CD1c-positive myeloid dendritic cell (primary cell): ENCODE measurements around the gene ALPI.

Experiments used
- DNase-seq: peaks from one replicate; pipeline ENCODE4 v3.0.0-alpha.2; 2016; ENCODE audit errors: extremely low spot score

ALPI gene

GRCh38 chr2:232485348-232485756 lies 29.4 kb downstream of the ALPI start:
- DNase-seq: no peak

- no peak for DNase-seq
These were observed 30.0 kb downstream of the ALPI start for GRCh38 chr2:232485757-232486557.

- DNase-seq: no peak
These were observed 30.8 kb downstream of the ALPI start for GRCh38 chr2:232486558-232487384.

- DNase-seq: no peak
These were observed 31.6 kb downstream of the ALPI start, which contains the start of gene ECEL1 for GRCh38 chr2:232487385-232488096. TSS of gene ECEL1 (minus strand) at chr2:232487834. CDS start at chr2:232486653, 1,181 bp downstream.

GRCh38 chr2:232488097-232488711 lies 32.3 kb downstream of the ALPI start:
- DNase-seq: no peak

GRCh38 chr2:232488721-232489300 lies 32.9 kb downstream of the ALPI start:
- DNase-seq: no peak

- DNase-seq: no peak
These were observed 33.7 kb downstream of the ALPI start for GRCh38 chr2:232489516-232490220.

- no peak for DNase-seq
These were observed 34.5 kb downstream of the ALPI start for GRCh38 chr2:232490221-232491138.

GRCh38 chr2:232491139-232491780 lies 35.3 kb downstream of the ALPI start:
- no peak for DNase-seq

GRCh38 chr2:232492236-232492848 lies 36.4 kb downstream of the ALPI start:
- no peak for DNase-seq

- no peak for DNase-seq
These were observed 37.2 kb downstream of the ALPI start for GRCh38 chr2:232492963-232493700.

GRCh38 chr2:232493701-232494474 lies 37.9 kb downstream of the ALPI start:
- no peak for DNase-seq

GRCh38 chr2:232494542-232494941 lies 38.6 kb downstream of the ALPI start:
- DNase-seq: no peak

GRCh38 chr2:232495292-232495691 lies 39.3 kb downstream of the ALPI start:
- no peak for DNase-seq

- no peak for DNase-seq
These were observed 40.7 kb downstream of the ALPI start for GRCh38 chr2:232496501-232497270.

GRCh38 chr2:232497348-232497747 lies 41.4 kb downstream of the ALPI start:
- DNase-seq: no peak
